ENCODE data around the gene GPC5.

The GPC5 gene

GRCh38 chr13:91544723-91545122, 146.3 kb downstream of the GPC5 start:
- ChIA-PET CTCF (interaction anchor here (0.7 kb wide), 1 partner anchor 15 kb away, joined by 3 read pairs; no protein-coding TSS in a partner anchor), POLR2A (no interaction called here)
- Histone ChIP-seq H3K9me3 (ENCODE audit: control insufficient read depth, insufficient read depth, low read depth, low read length) (no peaks in the 10 kb centered on the region), H3K4me3 (ENCODE audit: low read depth, low read length) (no peak overlapping the region), H3K36me3 (ENCODE audit: control insufficient read depth in 2 of 2, insufficient read depth in 1 of 2, low read length in 2 of 2) (no peaks in the 10 kb centered on the region), H3K27ac (ENCODE audit: extremely low read depth, low read depth, low read length) (no peak overlapping the region), H3K4me1 (ENCODE audit: control insufficient read depth, insufficient read depth, low read length) (no peaks in the 10 kb centered on the region)
- TF ChIP-seq ZNF585B (tag by site-specific recombination; IDR thresholded peaks at IDR 0.05) (no peak), ZNF580 (tag by site-specific recombination; IDR thresholded peaks at IDR 0.05) (no peak), ZNF23 (tag by site-specific recombination; IDR thresholded peaks at IDR 0.05; ENCODE audit: borderline replicate concordance) (no peak), ZNF48 (tag by site-specific recombination; IDR thresholded peaks at IDR 0.05) (no peak), ZBTB11 (tag by site-specific recombination; conservative IDR thresholded peaks at IDR 0.05; ENCODE audit: low read depth) (no peak), ZSCAN4 (tag by site-specific recombination; IDR thresholded peaks at IDR 0.05) (no peak), EGR2 (tag by site-specific recombination; IDR thresholded peaks at IDR 0.05; ENCODE audit: low read depth) (no peak), ZNF19 (tag by site-specific recombination; IDR thresholded peaks at IDR 0.05; ENCODE audit: low read depth) (no peak), ZNF248 (tag by site-specific recombination; IDR thresholded peaks at IDR 0.05) (no peak), KLF10 (tag by site-specific recombination; IDR thresholded peaks at IDR 0.05) (no peak), ZNF837 (tag by site-specific recombination; IDR thresholded peaks at IDR 0.05) (no peak), ZNF747 (tag by site-specific recombination; IDR thresholded peaks at IDR 0.05) (no peak), GFI1B (tag by site-specific recombination; IDR thresholded peaks at IDR 0.05) (no peak)

GRCh38 chr13:91546900-91547299, 148.5 kb downstream of the GPC5 start:
- Histone ChIP-seq H3K4me3 (ENCODE audit: low read depth, low read length) (no peak overlapping the region), H3K36me3 (ENCODE audit: control insufficient read depth in 2 of 2, insufficient read depth in 1 of 2, low read length in 2 of 2) (no peaks in the 10 kb centered on the region), H3K4me1 (ENCODE audit: control insufficient read depth, insufficient read depth, low read length) (no peaks in the 10 kb centered on the region), H3K9me3 (ENCODE audit: control insufficient read depth, insufficient read depth, low read depth, low read length) (no peaks in the 10 kb centered on the region), H3K27ac (ENCODE audit: extremely low read depth, low read depth, low read length) (no peak overlapping the region)
- ChIA-PET CTCF (no interaction called here), POLR2A (no interaction called here)
- no peak for TF ChIP-seq ZNF473 (tag by site-specific recombination; IDR thresholded peaks at IDR 0.05)
- TF ChIP-seq ZNF639 (tag by site-specific recombination; IDR thresholded peaks at IDR 0.05) = no peak
- TF ChIP-seq ZNF645 (tag by site-specific recombination; IDR thresholded peaks at IDR 0.05) = no peak
- no peak for TF ChIP-seq ZFP37 (tag by site-specific recombination; IDR thresholded peaks at IDR 0.05)
- no peak for TF ChIP-seq MEIS1 (CRISPR knock-in tag; IDR thresholded peaks at IDR 0.05; ENCODE audit: borderline replicate concordance)
- no peak for TF ChIP-seq PBX3 (CRISPR knock-in tag; IDR thresholded peaks at IDR 0.05)
- TF ChIP-seq SCRT1 (tag by site-specific recombination; IDR thresholded peaks at IDR 0.05; ENCODE audit: borderline replicate concordance) = no peak
- no peak for TF ChIP-seq ZNF513 (tag by site-specific recombination; IDR thresholded peaks at IDR 0.05)
- no peak for TF ChIP-seq ZNF600 (tag by site-specific recombination; IDR thresholded peaks at IDR 0.05)
- no peak for TF ChIP-seq MYNN (tag by site-specific recombination; IDR thresholded peaks at IDR 0.05; ENCODE audit: borderline replicate concordance)
- no peak for TF ChIP-seq ZNF629 (tag by site-specific recombination; IDR thresholded peaks at IDR 0.05)
- no peak for TF ChIP-seq GLI2 (tag by site-specific recombination; IDR thresholded peaks at IDR 0.05; ENCODE audit: borderline replicate concordance, low read depth)
- no peak for TF ChIP-seq BCL11A (tag by site-specific recombination; IDR thresholded peaks at IDR 0.05; ENCODE audit: low read depth)
- TF ChIP-seq ZBTB20 (tag by site-specific recombination; IDR thresholded peaks at IDR 0.05) = no peak

Measured in HEK293 (cell line).